HUDEP-2 (cell line): Measurements from ENCODE around the gene DGKD.
"Not testable (repeated sequence)": the region's sequence is repeated elsewhere in the genome, so short reads cannot be mapped to it uniquely, and the experiment has no call there.

ENCODE experiments used
- DNase-seq, 76 experiments: peaks; one replicate each; lab custom pipeline; 2025; ENCODE audit not compliant: unreplicated experiment in 76 of 76; lab: John Stamatoyannopoulos, UW

The DGKD gene

DNA sequence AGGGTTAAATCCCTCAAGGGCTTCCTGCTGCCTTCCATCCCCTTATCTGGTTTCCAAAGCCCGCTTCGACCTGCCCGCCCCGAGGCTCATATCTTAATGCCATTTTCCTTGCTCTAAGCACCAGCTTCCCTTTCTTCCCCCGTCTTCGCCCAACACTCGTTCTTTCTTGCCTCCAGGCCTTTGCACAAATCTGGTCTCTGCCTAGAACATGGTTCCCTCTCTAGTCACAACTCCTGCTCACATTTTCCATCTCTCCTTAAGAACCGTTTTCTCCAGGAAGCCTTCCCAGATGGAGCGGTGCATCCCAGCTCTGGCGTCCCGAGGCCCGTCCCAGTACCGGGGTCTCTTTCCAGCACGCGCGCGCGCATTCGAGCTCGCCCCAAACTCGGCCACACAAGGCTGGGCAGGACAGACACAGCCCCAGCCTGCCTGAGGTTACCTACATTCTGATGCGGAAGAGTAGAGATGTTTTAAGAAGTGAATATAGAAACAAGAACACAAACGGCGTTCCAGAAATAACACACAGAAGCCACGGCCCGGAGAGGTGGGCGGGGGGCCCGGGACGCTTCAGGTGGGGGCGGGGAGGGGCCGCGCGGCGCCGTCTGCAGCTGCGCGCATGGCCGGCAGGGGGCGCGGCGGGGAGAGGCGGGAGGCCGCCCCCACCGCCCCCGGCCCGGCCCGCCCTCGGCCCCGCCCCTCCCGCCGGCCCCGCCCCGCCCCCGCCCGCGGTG is at the start of gene DGKD:
DGKD (plus strand) TSS at position 726 of the 731 bp plus-strand sequence. CDS start 25 bp downstream, outside the sequence.
- peak in 46 of 76 experiments; percentile 8 to 67 (median 44) for DNase-seq

GRCh38 chr2:233307565-233307964 is 46.7 kb upstream of the DGKD start, which contains the start of gene SAG:
Gene SAG (plus strand): TSS chr2:233307816. CDS start chr2:233309190, 1,374 bp downstream.
- DNase-seq, result no peak

DNA sequence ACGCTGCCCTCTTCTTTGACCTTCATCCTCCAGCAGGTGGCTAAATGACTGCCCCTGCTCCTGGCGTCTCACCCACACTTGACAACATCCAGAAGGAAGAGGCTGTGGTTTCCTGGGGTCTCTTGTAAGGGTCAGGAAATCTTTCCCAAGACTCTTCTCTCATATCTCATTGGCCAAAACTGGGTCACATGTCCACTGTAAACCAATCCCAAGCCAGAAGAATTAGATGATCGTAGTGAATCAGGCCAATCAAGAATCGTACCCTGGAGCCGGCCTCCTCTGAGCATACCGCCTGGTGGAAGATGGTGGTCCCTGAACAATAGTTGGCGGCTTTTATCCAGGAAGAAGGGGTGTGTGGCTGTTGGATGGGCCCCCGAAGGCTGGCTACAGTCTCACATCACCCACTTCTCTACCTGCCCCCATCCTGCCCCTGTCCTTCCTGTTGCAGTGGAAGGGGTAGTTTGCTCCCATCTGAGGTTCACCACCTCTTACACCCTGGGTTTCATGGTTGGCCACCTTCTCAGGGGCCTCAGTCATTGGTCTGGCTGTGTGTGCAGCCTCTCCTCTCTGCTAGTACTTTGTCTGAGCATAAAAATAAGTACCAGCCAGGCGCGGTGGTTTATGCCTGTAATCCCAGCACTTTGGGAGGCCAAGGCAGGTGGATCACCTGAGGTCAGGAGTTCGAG is 42.9 kb upstream of the DGKD start:
- DNase-seq, result no peak

- no peak for DNase-seq
Measured at GRCh38 chr2:233312874-233313273, 41.4 kb upstream of the DGKD start.

DNA sequence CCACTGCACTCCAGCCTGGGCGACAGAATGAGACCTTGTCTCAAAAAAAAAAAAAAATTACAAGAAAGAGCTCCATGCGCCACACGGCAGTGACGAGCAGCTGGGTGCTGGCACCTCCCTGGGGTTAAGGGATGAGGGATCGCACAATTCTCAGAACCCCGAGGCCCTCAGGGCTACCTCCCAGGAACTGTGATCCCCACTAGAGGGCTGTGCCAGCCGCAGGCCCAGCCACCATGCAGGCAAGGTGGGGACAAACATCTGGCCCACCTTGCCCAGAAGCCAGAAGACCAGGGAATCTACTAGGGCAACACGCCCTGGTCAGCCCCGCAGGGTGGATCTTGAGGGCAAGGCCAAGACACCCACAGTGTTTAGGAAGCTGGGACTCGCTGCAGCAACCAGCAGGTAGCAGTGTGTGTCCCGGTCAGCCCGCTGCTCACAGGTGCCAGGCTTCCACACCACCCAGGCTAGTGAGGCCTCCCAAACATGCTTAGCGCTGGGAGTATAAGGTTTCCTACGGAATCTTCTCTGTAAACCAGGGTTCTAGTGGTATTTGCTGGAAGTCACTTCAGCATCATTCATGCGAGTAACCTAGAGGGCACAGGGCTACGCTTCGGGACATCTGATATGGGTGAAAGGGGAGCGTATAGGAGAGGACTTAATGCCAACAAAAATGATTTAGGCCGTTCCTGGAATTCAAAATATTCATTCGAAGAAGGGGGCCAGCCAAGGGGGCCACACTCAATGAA is 39.9 kb upstream of the DGKD start:
- DNase-seq, result no peak

DNA sequence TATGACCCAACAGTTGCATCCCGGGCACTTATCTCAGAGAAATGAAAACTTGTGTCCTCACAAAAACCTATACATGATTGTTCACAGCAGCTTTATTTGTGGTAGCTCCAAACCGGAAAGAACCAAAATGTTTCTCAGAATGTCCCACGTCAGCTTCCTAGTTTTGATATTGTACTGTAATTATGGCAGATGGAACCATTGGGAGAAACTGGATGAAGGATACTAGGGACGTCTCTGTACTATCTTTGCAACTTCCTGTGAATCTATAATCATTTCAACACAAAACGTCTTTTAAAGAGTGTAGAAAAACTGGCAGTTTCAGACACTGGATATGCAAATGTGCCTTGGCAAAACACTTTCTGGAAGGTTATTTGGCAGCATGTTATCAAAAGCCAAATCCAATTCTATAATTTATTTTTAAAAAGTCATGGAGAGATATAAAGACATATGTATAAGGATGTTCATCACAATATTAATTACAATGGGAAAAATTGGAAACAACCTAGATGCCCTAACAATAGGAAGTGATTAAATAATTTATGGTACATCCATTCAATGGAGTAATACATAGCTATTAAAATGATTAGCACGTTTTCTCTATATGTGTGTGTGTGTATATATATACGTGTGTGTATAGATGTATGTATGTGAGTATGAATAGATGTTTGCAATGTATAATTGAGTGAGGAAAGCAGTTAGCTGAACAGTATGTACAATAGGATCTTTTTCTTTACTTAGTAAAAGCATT is 36.9 kb upstream of the DGKD start:
- no peak for DNase-seq

DNA sequence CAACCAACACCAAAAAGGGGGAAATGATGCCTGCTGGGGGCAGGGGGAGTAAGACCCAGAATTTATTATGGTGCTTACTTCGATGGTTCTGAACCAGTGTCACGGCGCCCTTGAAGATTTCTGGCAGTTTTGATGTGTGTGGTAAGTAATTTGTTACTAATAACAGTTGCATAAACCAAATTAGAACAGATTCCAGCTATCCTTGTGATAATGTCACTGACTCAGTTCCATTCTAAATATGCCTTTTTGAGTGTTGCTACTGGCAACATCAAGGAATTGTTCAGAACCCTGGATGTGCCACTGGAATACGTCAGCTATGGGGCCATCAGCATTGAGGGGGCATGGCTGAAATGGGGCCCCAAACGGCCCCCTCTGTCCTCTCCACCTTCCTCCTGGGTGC is 35.0 kb upstream of the DGKD start:
- DNase-seq, result no peak

- no peak for DNase-seq
Measured at GRCh38 chr2:233320470-233320869, 33.8 kb upstream of the DGKD start.

DNA sequence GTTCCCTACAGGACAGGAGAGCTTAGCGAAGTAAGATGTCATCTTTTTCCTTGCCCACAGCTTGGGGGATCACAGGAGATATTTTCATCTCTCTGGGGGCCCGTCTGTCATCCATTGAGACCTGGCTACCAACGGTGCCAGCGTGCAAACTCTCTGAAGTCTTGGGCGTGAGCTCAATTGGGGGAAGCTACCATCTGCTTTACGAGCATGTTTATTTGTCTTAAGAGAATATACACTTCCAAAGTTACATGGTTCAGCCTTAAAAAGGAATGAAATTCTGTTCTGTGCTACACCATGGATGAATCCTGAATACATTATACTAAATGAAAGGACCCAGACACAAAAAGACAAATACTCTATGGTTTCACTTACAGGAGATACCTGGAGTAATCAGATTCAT is 33.1 kb upstream of the DGKD start:
- DNase-seq, result no peak

GRCh38 chr2:233323851-233324250 is 30.4 kb upstream of the DGKD start:
- DNase-seq, result no peak

DNA sequence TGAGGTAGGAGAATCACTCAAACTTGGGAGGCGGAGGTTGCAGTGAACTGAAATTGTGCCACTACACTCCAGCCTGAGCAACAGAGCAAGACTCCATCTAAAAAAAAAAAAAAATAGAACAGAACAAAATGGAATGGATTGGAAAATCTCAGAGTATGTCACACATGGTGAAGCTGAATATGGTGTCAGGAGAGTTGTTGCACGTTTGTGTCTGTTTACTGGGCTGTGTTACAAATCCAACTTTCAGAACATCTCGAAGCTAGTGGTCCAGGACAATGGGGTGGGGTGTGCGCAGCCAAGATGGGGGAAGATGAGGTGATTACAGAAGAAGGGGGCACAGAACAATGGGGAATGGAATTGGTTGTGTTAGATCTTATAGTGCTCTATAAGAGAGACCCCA is 29.0 kb upstream of the DGKD start:
- DNase-seq, result no peak

DNA sequence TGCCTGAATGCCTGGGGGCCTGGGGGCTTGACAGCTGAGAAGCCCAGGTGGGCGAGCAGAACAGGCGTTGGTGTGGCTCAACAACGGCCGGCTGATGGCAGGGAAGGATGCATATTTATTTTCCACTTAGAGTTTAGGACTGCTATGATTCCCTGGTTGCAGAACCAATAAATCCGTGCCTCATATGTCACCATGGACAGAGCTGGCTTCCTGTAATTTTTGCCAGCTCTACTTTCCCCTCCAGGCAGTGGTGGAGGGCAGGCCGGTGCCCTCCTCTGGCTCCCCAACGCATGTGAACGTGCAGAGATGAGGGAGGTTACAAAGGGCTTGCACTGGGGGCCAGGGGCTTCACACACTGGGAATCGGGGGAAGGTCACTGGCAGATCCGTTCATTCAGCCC is 28.5 kb upstream of the DGKD start:
- DNase-seq, result no peak

GRCh38 chr2:233326500-233326899 is 27.8 kb upstream of the DGKD start:
- DNase-seq, result no peak

DNA sequence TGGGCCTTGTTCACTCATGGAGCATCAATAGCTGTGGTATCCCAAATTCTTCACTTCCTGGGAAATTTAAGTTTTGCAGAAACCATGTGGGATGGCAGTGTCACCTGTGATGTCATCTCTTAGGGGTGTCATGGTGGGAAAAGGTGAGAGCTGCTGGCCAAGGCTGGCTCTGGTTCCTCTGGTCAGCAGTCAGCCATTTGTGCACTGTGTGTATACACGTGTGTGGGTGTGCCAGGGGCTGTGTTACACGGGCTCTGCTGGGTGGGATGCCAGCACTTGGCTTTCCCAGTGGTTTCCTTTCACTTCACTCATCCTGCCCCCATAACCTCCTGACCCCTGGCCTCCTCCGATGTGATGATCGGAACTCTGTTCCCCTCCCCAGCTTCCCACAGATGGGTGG is 25.4 kb upstream of the DGKD start:
- DNase-seq, result no peak

- no peak for DNase-seq
Measured at GRCh38 chr2:233329489-233330135, 24.7 kb upstream of the DGKD start.

- DNase-seq, result peak in 7 of 76 experiments; percentile 4 to 25 (median 13)
Measured at GRCh38 chr2:233331536-233331935, 22.8 kb upstream of the DGKD start.

DNA sequence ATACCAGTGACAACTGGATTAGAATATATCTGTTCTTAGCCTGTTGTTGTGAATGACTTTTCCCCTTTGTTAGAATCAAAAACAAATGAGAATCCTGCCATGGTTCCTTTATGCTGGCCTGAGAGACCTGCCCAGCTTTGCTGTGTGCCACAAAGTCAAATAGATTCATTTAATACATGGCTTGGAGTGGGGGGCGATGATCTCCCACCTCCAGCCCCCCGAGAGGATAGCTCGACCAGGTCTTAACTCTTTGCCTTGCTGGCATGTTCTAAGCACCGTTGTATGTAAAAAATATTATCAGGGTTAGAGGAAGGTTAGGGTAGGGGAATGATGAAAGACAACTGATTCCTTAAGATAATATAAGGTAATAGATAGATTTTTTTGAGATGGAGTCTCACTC is 22.2 kb upstream of the DGKD start:
- DNase-seq, result no peak

- no peak for DNase-seq
Measured at GRCh38 chr2:233334915-233335314, 19.4 kb upstream of the DGKD start.

DNA sequence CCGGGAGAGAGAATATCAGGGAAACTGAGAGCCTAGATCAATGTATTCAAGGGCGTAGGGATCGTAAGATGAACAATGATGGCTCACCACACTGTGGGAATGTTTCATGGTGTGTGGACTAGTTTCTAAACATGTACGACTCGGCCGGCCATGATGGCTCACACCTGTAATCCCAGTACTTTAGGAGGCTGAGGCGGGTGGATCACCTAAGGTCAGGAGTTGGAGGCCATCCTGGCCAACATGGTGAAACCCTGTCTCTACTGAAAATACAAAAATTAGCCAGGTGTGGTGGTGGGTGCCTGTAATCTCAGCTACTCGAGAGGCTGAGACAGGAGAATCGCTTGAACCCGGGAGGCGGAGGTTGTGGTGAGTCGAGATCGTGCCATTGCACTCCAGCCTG is 18.2 kb upstream of the DGKD start:
- DNase-seq, result not testable (repeated sequence)

- DNase-seq, result no peak
Measured at GRCh38 chr2:233336541-233336940, 17.8 kb upstream of the DGKD start.
